ENCODE results near the gene RPS8.

DNA sequence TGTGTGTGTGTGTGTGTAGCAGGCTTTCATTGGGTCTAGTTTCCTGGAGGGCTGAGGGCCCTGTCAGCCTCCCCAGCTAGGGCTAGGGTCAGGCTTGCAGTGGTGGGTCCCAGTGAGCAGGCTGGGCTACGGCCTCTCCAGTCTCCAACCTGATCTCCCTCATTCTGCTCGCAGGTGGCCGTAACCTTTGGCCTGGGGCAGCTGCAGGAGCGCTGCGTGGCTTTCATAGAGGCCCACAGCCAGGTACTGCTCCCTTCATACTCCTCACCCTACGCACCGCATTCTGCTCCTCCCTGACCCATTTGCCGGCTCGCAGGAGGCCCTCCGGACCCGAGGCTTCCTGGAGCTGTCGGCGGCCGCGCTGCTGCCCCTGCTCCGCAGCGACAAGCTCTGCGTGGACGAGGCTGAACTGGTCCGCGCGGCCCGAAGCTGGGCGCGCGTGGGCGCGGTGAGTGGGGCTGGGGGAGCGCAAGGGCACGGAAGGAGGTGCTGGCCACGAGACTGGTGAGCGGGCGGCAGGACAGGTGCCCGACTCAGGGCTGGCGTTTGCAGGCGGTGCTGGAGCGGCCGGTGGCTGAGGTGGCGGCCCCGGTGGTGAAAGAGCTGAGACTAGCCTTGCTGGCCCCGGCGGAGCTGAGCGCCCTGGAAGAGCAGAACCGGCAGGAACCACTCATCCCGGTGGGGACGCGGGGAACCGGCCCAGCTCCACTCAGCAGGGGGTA lies 37.6 kb downstream of the RPS8 start:
- no peak for TF ChIP-seq RBAK (tag by site-specific recombination; IDR thresholded peaks at IDR 0.05)
- TF ChIP-seq, protein P1, sequence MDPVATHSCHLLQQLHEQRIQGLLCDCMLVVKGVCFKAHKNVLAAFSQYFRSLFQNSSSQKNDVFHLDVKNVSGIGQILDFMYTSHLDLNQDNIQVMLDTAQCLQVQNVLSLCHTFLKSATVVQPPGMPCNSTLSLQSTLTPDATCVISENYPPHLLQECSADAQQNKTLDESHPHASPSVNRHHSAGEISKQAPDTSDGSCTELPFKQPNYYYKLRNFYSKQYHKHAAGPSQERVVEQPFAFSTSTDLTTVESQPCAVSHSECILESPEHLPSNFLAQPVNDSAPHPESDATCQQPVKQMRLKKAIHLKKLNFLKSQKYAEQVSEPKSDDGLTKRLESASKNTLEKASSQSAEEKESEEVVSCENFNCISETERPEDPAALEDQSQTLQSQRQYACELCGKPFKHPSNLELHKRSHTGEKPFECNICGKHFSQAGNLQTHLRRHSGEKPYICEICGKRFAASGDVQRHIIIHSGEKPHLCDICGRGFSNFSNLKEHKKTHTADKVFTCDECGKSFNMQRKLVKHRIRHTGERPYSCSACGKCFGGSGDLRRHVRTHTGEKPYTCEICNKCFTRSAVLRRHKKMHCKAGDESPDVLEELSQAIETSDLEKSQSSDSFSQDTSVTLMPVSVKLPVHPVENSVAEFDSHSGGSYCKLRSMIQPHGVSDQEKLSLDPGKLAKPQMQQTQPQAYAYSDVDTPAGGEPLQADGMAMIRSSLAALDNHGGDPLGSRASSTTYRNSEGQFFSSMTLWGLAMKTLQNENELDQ (tag by site-specific recombination; IDR thresholded peaks at IDR 0.05; ENCODE audit: low read depth) = no peak
- no peak for TF ChIP-seq MEIS1 (CRISPR knock-in tag; IDR thresholded peaks at IDR 0.05; ENCODE audit: borderline replicate concordance)
- TF ChIP-seq, protein P2, sequence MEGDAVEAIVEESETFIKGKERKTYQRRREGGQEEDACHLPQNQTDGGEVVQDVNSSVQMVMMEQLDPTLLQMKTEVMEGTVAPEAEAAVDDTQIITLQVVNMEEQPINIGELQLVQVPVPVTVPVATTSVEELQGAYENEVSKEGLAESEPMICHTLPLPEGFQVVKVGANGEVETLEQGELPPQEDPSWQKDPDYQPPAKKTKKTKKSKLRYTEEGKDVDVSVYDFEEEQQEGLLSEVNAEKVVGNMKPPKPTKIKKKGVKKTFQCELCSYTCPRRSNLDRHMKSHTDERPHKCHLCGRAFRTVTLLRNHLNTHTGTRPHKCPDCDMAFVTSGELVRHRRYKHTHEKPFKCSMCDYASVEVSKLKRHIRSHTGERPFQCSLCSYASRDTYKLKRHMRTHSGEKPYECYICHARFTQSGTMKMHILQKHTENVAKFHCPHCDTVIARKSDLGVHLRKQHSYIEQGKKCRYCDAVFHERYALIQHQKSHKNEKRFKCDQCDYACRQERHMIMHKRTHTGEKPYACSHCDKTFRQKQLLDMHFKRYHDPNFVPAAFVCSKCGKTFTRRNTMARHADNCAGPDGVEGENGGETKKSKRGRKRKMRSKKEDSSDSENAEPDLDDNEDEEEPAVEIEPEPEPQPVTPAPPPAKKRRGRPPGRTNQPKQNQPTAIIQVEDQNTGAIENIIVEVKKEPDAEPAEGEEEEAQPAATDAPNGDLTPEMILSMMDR (tag by site-specific recombination; IDR thresholded peaks at IDR 0.05) = no peak
- TF ChIP-seq ZNF394 (tag by site-specific recombination; IDR thresholded peaks at IDR 0.05; ENCODE audit: borderline replicate concordance) = no peak
- TF ChIP-seq ZNF274 (IDR thresholded peaks at IDR 0.05; ENCODE audit: low read length) = no peak
- no peak for TF ChIP-seq ZNF274 (tag by site-specific recombination; IDR thresholded peaks at IDR 0.05; ENCODE audit: borderline replicate concordance)
- TF ChIP-seq, protein P3, sequence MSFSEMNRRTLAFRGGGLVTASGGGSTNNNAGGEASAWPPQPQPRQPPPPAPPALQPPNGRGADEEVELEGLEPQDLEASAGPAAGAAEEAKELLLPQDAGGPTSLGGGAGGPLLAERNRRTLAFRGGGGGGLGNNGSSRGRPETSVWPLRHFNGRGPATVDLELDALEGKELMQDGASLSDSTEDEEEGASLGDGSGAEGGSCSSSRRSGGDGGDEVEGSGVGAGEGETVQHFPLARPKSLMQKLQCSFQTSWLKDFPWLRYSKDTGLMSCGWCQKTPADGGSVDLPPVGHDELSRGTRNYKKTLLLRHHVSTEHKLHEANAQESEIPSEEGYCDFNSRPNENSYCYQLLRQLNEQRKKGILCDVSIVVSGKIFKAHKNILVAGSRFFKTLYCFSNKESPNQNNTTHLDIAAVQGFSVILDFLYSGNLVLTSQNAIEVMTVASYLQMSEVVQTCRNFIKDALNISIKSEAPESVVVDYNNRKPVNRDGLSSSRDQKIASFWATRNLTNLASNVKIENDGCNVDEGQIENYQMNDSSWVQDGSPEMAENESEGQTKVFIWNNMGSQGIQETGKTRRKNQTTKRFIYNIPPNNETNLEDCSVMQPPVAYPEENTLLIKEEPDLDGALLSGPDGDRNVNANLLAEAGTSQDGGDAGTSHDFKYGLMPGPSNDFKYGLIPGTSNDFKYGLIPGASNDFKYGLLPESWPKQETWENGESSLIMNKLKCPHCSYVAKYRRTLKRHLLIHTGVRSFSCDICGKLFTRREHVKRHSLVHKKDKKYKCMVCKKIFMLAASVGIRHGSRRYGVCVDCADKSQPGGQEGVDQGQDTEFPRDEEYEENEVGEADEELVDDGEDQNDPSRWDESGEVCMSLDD (tag by site-specific recombination; IDR thresholded peaks at IDR 0.05) = no peak

All from HEK293 (cell line).